Fibroblast of upper back skin (primary cell): Measurements from ENCODE around the gene RPL34.

Experiments
- DNase-seq: peaks from one replicate; pipeline ENCODE4 v3.0.0-alpha.2; 2013

Gene RPL34

DNA sequence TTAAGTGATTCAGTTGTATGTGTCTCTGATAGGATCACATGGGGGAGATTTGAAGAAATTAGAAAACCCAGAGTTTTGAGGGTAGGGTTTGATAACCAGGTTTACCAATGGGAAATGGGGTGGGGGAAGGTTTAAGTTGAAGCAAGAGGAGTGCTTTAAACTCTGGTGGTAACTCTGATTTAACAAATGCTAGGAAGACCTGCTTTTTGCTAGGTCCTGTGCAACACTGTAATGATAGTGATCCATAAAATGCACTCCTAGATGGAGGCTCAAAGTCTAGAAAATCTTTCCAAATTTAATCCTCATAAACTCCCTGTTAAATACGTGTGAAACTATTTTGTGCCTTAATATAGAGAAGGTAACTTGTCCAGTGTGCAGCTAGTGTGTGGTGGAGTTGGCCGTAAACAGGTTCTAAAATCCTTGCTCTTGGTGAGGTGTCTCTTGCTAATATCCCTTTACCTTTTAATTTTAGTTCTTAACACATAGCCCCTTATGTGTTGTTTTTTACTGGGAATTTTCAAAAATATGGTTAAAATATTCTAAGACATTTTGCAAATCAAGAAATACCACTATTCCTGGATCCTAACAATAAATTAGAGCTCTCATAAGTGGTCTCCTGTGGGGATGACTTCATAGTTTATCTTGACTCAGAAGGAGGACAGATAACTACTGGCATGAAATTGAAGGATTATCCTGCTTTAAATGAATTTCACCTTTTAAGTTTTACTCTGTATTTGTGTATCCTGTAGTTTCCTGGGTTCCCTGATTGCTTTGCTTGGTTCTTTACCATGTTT is 4.1 kb downstream of the RPL34 start:
- no peak for DNase-seq

DNA sequence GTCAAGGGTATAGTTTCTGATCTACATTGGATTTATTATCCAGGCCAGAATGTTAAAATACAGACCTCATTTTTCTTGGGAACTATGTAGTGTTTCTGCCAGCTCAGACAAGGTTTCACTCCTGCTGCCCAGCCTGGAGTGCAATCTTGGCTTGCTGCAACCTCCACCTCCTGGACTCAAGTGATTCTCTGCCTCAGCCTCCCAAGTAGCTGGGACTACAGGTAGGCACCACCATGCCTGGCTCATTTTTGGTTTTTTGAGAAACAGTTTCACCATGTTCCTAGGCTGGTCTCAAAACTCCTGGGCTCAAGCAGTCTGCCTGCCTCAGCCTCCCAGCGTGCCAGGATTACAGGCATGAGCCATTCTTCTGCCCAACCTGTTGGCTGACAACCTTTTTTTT is 5.7 kb downstream of the RPL34 start:
- no peak for DNase-seq

DNA sequence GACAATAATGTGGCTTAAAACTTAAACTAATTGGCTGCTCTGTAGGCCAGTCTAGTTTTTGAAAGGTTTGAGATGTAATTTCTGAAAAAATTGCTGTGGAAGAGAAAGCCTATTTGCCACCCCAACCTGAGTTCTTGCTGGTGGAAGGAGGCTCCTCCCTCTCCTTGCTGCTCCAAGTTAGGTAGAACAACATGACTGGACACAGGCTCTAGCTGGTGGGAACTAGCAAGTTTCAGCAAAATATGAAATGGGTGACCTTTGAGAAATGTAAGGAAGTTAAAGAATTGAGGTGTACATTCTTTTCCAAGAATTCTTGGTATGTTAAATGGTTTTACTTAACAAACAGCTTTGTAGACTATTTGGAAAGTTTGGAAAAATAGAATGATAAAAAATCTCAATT is 8.0 kb downstream of the RPL34 start:
- DNase-seq: no peak

DNA sequence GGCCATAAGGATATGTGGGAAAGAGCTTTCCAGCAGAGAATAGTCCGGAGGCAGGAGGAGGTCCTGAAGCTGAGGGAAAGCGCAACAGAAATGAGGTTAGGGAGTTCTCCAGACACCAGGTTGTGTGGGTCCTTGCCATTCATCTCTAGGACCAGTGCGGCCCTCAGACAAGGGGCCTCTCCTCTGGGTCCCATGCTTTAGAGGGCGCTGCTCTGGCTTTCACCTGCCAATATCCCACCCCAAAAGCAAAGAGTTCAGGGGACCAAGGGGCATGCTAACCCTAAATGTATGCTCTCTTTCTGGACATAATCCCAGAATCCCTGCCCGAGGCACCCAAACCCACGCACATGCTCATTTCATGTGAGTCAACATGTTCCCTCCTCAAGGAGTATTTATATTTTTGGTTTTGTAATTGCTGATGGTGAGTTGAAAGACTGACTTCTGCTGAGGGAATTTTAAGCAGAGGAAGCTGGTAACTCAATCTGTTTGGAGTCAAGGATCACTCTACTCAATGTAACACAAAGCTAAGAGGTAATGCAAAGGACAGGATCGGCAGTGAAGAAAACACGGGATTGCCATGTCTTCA is 14.8 kb downstream of the RPL34 start:
- no peak for DNase-seq

DNA sequence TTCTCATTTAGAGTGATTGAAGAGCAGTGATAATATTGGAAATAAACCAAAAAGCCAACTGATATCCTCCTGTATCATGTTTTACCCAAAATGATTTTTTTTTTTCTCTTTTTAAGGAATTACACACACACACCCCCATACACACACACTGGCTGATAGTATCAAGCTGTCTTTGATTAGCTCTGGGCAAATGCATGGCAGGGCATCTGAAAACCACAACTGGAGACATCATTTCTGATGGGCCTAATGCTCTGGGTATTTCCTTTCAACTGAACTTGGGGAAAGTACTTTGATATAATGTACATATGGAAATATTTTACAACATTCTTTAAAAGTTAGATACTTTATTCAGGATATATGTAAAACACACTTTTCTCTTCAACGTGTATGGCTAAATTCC is 15.9 kb downstream of the RPL34 start:
- DNase-seq: peak; percentile 76

DNA sequence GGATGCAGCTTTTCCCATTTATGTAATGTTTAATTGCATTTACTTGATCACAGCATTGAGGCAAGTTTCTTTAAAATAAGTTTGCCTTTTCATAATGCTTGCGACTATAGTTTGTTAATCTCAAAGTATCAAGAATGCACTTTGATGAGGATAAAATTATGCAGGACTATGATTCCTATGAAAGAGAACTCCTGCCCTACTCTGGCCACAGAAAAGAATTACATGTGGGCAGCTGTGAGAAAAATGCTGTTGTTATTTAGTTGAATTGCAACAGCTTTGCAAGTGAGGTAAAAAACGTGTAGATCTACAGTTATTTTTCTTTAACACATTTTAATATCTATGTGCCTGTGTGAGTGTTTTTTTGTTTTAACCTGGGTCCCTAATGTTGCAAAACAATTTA is 17.5 kb downstream of the RPL34 start:
- DNase-seq: no peak

- peak; percentile 84 for DNase-seq
Observed at GRCh38 chr4:108644237-108644636, 23.9 kb downstream of the RPL34 start.

DNA sequence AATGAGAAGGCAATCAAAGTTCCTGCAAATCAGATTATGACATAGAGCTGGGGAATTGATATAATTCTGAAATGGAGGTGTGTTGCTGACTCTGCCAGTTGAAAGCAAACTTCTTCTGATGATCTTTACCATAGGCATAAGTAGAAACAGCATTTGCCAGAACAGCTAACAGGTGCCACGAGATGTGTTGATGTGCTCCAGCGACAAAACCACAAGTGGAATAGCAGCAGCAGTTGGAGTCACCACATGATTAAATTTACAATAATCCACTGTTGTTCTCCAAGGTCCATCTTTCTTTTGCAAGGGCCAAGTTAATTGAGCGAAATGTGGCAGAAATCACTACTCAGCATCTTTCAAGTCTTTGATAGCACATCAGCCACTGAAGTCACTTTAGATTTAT is 26.3 kb downstream of the RPL34 start:
- no peak for DNase-seq

GRCh38 chr4:108649863-108650211 is 29.5 kb downstream of the RPL34 start:
- no peak for DNase-seq

DNA sequence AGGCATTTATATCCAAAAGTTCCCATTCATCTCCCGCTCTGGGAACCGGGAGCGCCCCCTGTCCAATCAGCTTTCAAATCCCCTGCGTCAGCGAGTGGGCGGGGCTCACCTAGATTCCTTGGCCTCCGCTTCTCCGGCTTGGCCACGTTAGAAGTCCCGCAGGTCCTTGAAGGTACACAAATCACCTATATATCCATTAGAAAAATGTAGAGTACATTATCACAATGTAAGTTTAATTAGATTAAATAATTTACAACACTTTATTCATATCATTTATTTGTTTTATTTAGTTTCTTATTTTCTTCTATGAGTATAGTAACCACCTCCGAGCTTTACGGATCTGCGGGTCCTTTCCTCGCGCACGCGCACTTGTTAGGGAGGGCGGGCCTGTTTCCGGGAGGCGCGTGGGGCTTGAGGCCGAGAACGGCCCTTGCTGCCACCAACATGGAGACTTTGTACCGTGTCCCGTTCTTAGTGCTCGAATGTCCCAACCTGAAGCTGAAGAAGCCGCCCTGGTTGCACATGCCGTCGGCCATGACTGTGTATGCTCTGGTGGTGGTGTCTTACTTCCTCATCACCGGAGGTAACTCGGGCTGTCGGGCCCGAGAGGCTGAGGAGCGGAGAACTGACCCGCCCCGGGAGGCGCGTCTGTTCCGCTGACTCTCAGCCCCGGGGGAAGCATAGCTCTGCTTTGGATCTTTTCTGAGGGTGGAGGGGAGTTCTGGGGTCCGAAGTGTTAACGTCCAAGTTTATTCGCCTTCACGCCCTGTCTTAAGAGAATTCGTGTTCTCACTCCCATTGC is 30.0 kb downstream of the RPL34 start, which contains the start of gene OSTC:
OSTC (plus strand) TSS at position 388 of the 802 bp plus-strand sequence; CDS start at position 445, 57 bp downstream.
- peak; percentile 97 for DNase-seq

DNA sequence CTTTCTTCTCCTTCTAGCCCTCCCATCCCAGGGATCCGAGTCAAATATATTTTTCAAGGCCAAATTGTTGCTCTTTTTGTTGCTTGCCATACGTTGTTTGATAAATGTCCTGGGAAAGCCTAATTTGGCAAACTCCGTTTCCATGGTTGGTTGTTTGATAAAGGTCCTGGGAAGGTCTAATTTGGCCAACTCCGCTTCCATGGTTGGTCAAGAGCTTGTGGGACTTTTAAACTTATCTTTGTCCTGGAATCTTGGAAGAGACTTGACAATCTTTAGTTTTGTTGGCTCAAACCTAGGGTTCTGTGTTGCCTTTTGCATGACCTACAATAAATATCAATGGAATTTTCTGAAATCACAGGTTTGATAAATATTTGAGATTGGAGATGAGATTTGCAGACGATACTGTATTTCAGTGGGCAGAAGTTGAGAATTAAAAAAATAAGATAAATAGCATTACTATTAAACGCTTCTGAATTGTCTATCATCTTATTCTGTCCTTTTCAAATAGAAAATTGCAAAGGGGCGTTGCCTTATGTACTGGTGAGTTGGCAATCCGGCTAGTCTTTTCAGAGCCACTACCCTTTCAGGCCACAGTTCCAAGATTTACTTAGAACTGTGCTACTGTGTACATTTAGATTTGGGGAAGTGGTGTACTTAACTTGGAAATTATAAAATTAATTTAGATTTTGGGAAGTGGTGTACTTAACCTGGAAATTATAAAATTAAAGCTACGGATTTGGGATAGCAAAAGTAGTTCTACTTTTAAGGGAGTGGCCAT is 30.8 kb downstream of the RPL34 start:
- peak; percentile 67 for DNase-seq

GRCh38 chr4:108662629-108663028 is 42.3 kb downstream of the RPL34 start:
- no peak for DNase-seq

DNA sequence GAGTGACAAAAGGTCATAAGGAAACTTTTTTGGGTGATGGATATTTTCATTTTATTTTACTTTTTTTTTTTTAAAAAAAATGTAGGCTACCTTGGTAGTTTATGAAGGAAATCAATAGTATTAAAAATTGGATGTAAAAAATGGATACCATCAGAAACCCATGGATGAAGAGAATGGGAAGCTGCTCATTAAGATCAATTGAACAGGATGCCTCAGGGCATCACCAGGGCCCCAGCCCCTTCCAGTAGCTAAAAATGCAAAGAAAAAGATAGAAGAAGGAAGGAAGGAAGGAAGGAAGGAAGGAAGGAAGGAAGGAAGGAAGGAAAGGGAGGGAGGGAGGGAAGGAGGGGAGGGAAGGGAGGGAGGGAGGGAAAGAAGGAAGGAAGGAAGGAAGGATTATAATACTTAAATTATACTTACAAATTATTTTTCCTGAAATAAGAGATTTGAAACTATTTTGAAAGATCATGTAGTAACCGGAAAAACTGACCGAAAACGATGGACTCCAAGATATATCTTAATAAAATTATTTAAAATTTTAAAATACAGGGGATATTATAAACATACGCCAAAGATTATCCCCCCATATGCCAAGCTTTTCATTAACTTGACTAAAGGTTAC is 54.1 kb downstream of the RPL34 start:
- DNase-seq: no peak
